Activated T-cell treated with anti-CD3 and anti-CD28 coated beads, Interleukin-2, amount 50 U/mL, for 1 hour (primary cell): ENCODE measurements around the gene TAS2R41.
"Not testable (repeated sequence)": the region's sequence is repeated elsewhere in the genome, so short reads cannot be mapped to it uniquely, and the experiment has no call there.

ENCODE experiments used
- DNase-seq: peaks from one replicate; pipeline ENCODE4 v3.0.0-alpha.2; 2020

The TAS2R41 gene

DNA sequence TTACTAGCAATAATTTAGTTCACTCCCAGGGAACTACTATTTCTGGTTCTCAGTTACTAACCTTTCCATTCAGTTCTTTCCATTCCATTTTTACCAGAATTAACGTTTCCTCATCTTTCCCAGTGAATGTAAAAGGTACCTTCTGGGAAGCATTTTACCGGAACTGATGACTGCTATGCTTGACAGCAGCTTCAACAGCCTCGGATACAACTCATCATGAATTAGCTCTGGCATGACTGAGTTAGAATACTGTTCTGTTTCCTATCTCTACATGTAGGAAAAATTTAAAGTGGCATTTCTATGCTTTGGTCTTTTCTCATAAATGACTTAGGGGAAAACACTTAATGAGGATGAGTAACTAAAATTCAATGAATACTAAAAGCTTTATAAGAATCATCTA lies 18.6 kb downstream of the TAS2R41 start:
- DNase-seq: no peak

DNA sequence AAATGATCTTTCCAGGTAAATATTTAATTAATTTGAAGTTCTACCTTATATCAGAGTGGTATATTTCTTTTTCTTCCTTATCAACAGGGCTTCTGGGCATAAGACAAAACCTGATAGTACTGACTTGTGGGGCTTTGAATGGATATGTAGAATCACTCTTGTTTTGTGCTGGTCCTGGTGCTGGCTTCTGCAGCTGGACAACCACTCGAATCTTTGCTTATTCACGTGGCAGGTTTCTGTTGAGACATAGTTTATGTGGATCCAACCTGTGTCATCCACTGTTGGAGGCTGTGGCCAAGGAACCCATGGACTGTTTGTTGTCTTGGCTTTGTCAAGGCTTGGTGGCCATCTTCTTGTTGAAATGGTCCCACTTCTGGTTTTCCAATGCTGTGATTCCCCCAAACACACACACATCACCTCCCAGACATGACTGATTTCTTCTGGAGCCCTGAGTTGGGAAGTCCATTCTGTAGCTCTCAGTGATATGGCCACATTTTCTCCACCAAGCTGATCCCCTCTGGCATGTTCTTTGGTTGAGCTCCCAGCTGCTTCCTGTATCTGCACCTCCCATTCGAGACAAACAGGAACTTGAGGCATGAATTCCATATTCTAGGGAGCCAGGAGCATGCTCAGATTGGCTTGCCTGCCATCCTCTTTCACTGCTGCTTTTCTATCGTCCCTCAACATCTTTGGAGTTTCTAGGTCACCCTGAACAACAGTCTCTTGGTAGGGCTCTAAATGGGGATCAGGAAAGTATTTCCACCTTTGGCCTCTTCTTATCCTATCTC lies 19.5 kb downstream of the TAS2R41 start:
- no peak for DNase-seq

DNA sequence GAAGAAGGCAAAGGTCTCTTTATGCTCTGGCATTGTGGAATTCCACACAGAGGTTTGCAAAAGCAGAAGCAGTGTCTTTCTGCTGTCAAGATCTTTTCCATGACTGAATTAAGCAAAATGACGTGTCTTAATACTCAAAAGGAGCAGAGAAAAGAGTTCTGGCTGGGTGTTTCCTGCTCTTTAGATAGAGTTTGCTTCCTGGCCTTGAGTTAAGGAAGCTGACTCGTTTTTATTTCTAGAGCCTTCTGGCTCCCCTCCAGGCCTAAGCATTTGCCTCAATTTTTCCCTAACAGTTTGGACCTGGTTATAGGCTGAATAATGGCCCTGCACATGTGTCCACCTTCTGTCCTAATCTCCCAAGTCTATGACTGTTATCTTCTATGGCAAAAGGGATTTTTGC lies 21.6 kb downstream of the TAS2R41 start:
- DNase-seq: no peak

DNA sequence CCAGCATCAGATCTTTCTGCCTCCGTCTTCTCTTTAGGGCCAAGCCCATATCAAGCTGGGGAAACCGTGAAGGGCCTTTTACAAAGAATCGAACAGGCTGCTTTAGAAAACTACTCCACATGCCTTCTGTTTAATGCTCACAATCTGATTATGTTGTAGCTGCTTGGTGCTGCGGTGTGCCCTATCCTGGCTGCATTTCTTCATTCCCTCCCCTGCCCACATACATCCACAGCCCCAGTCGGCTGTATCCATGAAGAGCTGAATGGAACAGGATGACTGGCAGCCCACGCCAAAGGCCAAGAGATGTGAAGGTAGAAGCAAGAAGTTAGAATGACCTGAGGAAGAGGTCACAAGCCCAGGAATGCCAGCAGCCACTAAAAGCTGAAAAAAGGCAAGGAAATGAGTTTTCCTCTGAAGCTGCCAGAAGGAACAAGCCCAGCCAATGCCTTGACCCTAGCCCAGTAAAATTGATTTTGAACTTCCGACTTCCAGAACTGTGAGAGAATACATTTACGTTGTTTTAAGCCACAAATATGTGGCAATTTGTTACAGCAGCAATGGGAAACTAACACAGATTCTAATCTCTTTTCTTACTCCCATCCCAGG lies 22.2 kb downstream of the TAS2R41 start:
- DNase-seq: no peak

DNA sequence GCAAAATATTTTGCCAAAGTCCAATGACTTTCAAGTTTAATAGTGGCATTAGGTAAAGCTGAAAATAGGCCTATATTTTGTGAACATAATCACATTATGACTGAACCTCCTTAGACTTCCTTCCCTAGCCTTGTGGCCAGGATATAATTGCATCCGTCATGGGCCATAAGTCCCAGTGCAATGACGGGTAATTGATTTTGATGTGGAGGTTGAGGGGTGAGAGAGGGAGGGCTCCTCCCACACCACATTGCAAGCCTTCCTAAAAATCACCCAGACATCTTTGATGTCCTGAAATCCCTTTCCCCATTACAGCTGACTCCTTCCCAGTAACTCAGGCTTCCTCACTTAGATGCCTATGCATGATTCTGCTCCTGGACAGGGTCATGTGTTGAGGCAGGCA lies 25.6 kb downstream of the TAS2R41 start:
- DNase-seq: no peak

DNA sequence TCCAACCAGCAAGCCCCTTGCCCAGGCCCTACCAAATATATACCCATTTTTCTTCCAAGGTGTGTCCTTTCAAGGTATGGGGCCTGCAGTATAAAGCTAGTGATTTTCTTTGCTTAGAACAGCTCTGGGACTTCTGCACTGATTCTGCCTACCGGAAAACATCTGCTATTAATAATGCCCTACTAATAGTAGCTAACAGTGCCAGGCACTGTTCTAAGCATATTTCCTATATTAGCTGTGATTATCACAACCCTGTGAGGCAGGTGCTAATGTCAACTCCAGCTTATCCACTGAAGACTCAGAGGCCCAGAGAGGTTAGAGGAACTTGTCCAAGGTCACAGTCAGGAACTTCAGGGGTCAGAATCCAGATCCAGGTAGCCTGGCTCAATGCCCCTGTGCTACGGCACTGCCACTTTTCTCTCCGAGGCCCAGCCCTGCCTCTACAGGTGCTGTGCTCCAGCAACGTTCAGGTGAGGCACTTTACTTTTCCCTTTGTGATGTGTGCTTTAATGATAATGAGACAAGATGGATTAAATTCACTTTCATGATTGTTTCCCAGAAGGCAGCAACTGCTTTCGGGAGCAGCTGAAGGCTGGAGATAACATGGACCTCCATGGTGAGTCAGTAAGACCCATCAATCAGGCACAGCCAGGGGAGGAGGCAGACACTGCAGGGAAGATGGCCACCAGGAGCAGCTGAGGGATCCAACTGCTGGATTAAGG lies 26.7 kb downstream of the TAS2R41 start:
- DNase-seq: no peak

DNA sequence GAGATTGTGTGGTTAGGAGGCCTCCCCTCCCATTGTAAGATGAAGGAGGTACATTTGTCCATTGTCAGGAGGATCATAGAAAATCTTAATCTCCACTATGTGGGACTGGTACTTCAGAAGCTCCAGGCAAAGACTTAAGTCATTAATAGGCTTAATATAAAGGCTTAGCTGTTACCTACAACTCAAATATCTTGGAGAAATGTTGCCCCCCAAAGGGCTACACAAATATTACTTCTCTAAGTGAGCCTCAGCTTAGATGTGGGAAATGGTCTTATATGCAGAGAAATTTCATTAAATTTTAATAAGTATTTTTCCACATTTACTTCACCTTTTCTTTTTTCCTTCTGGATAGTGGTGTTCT lies 27.2 kb downstream of the TAS2R41 start:
- DNase-seq: no peak

DNA sequence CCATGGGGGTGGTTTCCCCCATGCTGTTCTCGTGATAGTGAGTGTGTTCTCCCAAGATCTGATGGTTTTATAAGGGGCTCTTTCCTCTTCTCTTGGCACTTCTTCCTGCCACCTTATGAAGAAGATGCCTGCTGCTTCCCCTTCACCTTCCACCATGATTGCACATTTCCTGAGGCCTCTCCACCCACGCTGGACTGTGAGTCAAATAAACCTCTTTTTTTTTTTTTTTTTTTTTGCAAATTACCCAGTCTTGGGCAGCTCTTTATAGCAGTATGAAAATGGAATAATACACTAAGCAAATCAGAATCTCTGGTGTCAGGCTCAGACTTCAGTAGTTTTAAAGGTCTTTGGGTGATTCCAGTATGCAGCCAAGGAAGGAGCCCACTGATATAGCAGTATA lies 28.2 kb downstream of the TAS2R41 start:
- no peak for DNase-seq

DNA sequence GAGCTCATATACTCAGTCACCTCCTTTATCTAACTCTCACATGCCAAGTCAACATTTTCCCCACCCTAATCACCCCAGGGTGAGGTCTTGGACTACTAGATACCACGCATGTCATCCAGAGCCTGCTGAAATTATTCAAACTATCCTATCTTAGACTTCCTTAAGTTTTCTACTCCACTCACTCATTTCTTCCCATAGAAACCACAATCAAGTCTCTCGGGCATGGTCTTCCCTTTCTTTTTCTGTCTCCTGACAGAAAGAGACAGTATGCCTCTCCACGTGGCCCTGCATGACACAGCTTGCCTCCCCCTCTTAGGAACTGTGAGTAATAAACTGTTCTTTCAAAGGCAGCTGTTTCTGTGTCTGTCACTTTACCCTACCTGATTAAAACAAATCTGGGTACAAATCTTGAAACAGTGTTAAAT lies 29.4 kb downstream of the TAS2R41 start:
- DNase-seq: no peak

DNA sequence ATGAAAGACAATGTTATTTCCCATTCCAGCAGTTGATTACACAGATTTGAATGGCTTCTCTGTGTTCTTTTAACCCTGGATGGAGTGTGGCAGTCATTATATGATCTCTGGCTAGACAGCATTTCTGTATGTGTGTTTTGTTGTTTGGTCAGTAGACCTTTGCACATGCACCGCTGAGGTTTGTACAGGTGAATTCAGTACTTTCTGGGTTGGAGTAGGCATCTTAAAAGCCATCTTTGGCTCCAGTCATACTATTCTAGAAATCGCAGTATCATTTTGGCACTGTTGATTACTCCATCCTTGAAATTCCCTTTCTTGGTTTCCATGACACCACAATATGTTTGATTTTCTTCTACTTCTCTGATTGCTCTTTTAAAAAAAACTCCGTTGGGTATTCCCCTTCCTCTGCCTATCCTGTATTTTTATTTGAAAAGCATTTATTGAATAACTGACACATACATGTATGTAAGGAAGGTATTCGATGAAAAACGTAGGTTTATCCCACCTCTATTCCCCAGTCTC lies 29.9 kb downstream of the TAS2R41 start:
- DNase-seq: no peak

DNA sequence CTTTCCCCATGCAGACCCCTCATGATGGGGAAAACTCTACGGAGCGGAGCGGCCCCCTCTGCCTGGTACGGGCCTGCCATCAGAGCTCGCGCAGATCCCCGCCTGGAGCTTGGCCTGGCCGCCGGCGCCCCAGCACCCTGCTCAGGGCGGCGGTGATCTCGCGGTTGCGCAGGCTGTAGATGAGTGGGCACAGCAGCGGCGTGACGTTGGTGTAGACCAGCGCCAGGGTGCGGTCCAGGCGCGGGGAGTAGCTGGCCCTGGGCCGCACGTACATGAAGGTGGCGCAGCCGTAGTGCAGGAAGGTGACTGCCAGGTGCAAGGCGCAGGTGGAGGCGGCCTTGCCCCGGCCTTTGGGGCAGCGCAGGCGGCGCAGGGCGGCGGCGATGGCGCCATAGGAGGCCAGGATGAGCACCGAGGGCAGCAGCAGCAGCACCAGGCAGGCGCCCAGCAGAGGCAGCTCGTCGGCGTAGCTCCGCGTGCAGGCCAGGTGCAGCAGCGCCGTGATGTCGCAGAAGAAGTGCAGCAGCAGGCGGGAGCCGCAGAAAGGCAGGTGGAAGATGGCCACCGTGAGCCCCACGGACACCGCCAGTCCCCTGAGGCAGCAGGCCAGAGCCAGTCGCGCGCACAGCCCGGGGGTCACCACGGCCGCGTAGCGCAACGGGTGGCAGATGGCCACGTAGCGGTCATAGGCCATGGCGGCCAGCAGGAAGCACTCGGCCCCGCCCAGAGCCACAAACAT lies 33.4 kb downstream of the TAS2R41 start:
- no peak for DNase-seq

DNA sequence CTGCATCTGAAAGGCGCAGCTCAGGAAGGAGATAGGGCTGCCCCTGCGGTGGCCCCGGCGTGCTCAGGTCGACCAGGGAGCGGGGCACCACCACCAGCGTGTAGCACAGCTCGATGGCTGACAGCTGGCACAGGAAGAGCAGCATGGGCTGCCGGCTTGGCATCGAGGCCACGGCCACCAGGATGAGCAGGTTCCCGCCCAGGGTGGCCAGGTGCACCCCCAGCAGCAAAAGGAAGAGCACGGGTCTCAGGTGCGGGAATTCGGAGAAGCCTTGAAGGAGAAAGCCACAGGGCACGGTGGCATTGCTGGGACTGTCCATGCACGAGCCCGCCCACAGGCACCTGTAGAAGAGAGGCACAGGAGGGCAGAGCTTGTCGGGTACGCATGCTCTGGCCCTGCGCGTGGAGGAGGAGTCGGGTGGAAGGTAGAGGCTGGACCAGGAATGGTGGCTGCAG lies 33.9 kb downstream of the TAS2R41 start:
- no peak for DNase-seq

DNA sequence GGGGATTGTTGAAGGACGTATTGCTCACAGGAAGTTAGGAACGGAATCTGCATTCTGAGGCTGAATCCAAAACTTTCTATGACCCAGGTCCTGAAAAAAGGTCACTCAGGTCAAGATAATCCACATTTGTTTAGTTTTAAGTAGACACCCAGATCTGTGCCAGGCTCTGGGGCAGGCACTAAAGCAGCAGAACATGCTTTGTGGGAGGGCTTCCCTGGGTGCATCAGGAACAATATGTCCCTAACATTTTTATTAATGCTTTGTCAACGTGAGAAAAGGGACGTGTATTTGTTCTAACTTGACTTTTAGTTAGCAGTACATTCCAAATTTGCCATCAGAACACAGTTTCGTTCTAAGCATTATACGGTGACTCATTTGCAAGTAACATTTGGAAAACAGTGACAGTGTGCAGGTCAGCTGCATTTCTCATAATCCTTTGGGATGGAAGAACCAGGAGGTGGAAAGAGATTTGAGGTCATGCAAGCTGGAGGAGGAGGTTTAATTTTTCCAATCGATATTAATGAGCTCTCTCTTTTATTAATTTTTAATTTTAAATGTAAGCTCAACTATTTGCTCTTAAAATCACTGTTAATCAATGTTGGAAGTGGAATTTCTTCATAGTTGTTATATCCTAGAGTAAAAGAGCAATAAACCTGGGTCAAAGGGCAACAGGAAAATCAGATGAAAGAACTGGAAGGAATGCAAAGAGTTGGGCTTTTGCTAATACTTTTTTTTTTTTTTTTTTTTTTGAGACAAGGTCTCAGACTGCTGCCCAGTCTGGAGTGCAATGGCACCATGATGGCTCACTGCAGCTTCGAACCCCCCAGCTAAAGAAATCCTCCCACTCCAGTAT lies 35.0 kb downstream of the TAS2R41 start:
- DNase-seq: no peak

DNA sequence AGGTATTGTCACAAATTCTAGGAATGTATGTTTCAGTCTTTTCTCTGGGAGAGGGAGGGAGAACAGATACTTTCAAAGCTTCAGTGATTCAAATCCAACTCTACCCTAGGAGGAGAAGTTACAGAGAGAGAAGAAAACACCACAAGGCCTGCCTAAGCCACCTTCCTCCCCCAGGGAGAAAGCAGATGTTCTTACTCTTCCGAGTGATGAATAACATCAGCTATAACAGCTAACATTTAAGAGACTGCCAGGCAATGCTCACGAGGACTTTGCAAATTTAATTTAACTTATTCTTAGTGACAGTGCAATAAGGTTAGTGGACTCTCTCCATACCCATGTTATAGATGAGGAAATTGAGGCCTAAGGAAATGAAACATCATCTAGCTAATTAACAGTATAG lies 36.8 kb downstream of the TAS2R41 start:
- no peak for DNase-seq

DNA sequence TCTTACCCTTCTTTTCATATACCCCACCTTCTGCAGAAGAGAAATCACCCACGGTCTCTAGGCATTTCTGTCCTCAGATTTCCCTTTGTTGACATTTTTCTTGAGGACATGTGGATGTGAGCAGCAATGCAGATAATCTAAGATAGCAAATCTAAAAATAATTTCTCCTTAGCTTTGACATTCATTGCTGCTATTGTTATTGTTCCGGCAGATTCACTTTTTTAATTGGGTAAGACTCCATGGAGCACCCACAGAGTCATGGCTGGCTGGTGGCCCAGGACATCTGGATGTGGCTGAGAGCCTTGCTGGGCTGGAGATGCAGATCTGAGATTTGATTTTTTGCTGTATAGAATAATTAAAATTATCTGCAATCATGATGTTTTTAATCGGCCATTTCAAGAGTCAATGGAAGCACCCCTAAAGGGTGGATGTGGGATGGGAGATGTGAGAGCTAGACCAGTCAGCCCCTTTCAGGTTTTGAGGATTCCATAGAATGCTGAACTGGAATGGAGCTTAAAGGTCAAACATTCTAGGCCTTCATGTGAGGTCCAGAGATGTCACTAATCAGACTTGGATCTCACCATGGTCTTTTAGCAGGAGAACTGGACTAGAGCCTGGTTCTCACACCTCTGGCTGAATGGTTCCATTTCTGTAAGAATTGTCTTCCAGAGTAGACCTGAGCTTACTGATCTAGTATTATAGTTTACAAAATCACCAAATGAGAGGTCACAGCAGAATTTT lies 37.5 kb downstream of the TAS2R41 start:
- DNase-seq: no peak

DNA sequence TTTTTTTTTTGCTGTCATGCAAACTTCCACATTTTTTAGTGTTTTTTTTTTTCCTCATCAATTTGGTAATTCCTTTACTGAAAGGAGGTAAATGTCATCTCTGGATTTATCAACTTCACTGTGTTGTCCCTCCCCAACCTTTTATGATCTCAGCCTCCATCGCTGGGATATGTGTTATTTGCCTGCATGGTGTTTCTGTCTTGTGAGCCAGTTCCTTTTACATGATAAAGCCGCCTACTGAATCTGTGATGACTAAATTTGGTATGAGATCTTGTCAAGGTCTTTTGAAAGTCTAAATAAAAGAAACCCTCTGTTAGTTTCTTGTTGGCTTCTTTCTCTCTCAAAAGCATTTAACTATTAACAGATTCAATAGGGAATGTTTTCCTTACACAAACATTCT lies 39.3 kb downstream of the TAS2R41 start:
- no peak for DNase-seq

DNA sequence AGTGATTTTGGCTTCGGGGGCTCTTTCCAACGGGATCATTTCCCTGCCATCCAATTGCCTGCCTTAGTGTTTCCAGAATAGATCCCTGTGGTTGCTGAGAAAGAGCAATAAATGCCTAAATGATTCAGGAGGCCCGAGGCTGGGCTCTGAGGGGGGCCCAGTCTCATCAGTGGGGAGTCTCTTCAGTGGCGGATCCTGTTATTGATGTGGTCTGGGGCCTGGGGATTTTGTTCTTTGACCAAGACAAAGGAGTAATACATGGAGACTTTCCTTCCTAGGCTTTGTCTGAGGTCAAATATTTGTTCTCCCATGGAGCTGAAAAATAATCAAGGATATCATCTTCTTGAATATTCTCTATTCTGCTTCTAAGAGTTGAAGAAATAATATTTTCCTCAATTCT lies 40.8 kb downstream of the TAS2R41 start:
- DNase-seq: no peak

DNA sequence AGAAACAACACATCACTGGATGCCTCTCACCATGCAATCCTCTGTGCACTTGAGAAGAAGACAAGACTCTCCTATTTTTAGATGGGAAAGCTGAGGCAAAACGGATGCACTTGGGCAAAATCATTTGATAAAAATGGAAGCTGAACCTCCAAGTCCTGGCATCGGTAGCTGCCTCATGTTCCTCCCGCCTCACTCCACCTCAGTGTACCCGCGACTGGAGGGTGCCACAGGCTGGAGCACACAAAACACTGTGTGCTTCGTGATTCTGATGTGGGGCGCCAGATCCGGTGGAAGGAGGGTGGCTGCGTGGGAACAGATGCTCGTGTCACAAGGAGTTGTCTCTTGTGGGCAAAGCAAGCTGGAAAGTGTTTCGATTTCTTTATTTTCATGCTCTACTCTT lies 41.3 kb downstream of the TAS2R41 start:
- no peak for DNase-seq

DNA sequence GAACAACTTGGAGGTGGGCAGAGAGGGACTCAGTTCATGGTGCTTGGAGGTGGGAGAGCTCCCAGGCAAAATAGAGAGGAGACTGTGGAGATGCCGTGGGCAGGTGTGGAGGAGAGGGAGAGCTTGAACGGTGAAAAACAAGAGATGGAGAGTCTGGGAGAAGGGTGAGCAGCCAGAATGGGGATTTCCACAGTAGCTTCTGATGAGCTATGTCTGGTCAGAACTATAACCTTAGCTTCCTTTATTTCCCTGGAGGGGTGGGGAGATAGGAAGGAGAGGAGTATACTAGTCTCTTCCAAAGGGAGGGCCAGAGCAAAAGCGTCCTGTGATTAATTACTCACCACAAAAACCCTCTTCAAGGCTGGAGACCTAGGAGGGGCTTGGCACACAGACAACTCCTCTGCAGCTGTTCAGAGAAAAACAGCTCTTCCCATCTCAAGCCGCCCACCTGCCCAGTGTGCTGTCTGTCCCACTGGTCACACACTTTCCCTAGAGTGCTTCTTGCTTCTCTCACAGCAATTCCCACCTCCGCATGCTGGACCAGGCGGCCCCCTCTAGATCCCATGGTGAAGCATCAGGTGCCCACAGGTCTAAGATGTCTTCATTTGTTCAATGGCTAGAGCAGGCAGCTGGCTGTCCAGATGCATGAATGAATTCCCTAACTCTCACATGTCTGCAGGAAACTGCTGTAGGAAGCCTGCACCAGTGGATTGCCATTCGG lies 41.9 kb downstream of the TAS2R41 start:
- no peak for DNase-seq

DNA sequence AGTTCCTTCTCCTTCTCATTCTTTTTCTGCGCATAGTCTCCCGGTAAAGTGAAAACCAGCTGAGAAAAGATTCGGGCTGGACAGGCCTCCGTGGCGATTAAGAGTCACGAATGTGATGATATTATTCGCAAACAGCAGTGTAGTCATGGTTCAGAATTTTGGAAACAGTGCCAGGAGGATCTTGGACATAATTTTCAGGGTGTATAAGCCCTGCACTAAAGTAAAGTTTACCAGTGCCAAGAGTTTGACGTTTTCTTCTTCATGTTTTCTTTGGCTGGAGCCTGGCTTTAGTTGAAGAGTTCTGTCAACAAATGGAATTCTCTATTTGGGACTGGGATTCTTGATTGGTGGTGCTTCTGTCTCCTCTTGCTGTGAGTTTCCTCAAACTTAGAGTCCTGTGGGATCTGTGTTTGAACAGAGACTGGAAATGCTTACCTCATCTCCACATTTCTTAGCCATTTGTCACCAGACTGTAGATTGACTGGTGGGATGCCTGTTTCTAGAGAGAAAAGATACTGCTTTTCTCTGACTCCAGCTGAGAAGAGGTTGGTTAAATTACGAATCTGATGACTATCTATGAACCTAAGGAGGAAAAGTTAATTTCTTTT lies 44.7 kb downstream of the TAS2R41 start:
- not testable (repeated sequence) for DNase-seq
